Calu3 (cell line): ENCODE measurements around the gene SPHK1. TPM values are rescaled to one million over a fixed set of nuclear protein-coding genes. Genes with fewer than 3 reads are reported as not detected.

Experiments
- BruUV-seq: library from RNA; stranded (reverse); fragments of 400-500 nt; replicated peaks from 2 replicates; lab custom pipeline; 2021; lab: Mats Ljungman, UMichigan
- CTCF ChIA-PET: fragments of 300-600 bp; sonication (Branson Sonifier 250); formaldehyde crosslinking; loops from one replicate; lab custom pipeline; 2022; ENCODE audit warnings: antibody characterized with exemption; lab: Charles Lee
- DNase-seq: peaks from one replicate; pipeline ENCODE4 v3.0.0; 2022
- H3K27ac Mint-ChIP-seq: one replicate; pipeline ENCODE4 v1.8.0; 2022; ENCODE audit warnings: mixed read lengths; ENCODE audit not compliant: unreplicated experiment
- H3K27me3 Mint-ChIP-seq: one replicate; pipeline ENCODE4 v1.8.0; 2022; ENCODE audit warnings: mixed read lengths; ENCODE audit not compliant: unreplicated experiment
- H3K36me3 Mint-ChIP-seq: one replicate; pipeline ENCODE4 v1.8.0; 2022; ENCODE audit warnings: mild to moderate bottlenecking, moderate library complexity, mixed read lengths; ENCODE audit not compliant: insufficient read depth, unreplicated experiment
- H3K4me1 Mint-ChIP-seq: one replicate; pipeline ENCODE4 v1.8.0; 2022; ENCODE audit warnings: mild to moderate bottlenecking, low read depth, mixed read lengths; ENCODE audit not compliant: unreplicated experiment
- H3K4me3 Mint-ChIP-seq: one replicate; pipeline ENCODE4 v1.8.0; 2022; ENCODE audit warnings: mild to moderate bottlenecking, low read depth, moderate library complexity, mixed read lengths; ENCODE audit not compliant: unreplicated experiment
- H3K9me3 Mint-ChIP-seq: one replicate; pipeline ENCODE4 v1.8.0; 2022; ENCODE audit warnings: low read depth, mixed read lengths; ENCODE audit not compliant: unreplicated experiment
- CTCF ChIP-seq: fragments of 200-600 bp; IDR thresholded peaks from one replicate; pipeline ENCODE4 v1.8.0; 2022; ENCODE audit warnings: antibody characterized with exemption; ENCODE audit not compliant: unreplicated experiment
- intact Hi-C: fragments of 100-400 bp; cut with micrococcal nuclease; formaldehyde crosslinking; loops from one replicate; pipeline ENCODE4 v1.10.0; 2022; ENCODE audit not compliant: unreplicated experiment
- total RNA-seq: library from RNA; stranded (reverse); gene quantifications from 2 replicates; pipeline ENCODE4 v1.2.3, GENCODE V29; 2022

Gene SPHK1
- total RNA-seq, 1 experiment from 2014 or later = 1.5 TPM

- no peaks in the 10 kb centered on the region for H3K9me3 Mint-ChIP-seq
- peak; percentile 91 for TF ChIP-seq CTCF
- peaks cover 10% of the 10 kb centered on the region for H3K27me3 Mint-ChIP-seq
- intact Hi-C loops = no loop called here
- BruUV-seq = no TSS peak
- peak; percentile 89 for DNase-seq
- no peak overlapping the region for H3K27ac Mint-ChIP-seq
- CTCF ChIA-PET = interaction anchor here (0.8 to 2.6 kb wide), 7 partner anchors 12 to 72 kb away, joined by 3 to 11 read pairs (median 5); partner anchors contain the start of gene PRPSAP1
- peak overlapping the region; percentile 71 for H3K4me3 Mint-ChIP-seq
- no peaks in the 10 kb centered on the region for H3K4me1 Mint-ChIP-seq
- peaks cover 34% of the 10 kb centered on the region for H3K36me3 Mint-ChIP-seq
These were observed 1.7 kb downstream of the SPHK1 start for GRCh38 chr17:76385892-76386786.

GRCh38 chr17:76386966-76387765 is 2.8 kb downstream of the SPHK1 start:
- no TSS peak for BruUV-seq
- Mint-ChIP-seq H3K9me3 (no peaks in the 10 kb centered on the region), H3K27ac (no peak overlapping the region), H3K4me3 (no peak overlapping the region), H3K27me3 (peaks cover 10% of the 10 kb centered on the region), H3K36me3 (peaks cover 40% of the 10 kb centered on the region), H3K4me1 (no peaks in the 10 kb centered on the region)
- TF ChIP-seq CTCF = no peak
- no peak for DNase-seq
- intact Hi-C loops = no loop called here
- CTCF ChIA-PET = interaction anchor here (0.9 to 2.6 kb wide), 4 partner anchors 11 to 17 kb away, joined by 3 to 7 read pairs (median 3); no protein-coding TSS in a partner anchor

- H3K4me1 Mint-ChIP-seq = no peaks in the 10 kb centered on the region
- DNase-seq = no peak
- no TSS peak for BruUV-seq
- H3K36me3 Mint-ChIP-seq = peaks cover 33% of the 10 kb centered on the region
- no peak overlapping the region for H3K4me3 Mint-ChIP-seq
- CTCF ChIA-PET = no interaction called here
- intact Hi-C loops = no loop called here
- TF ChIP-seq CTCF = no peak
- H3K27ac Mint-ChIP-seq = no peak overlapping the region
- no peaks in the 10 kb centered on the region for H3K27me3 Mint-ChIP-seq
- no peaks in the 10 kb centered on the region for H3K9me3 Mint-ChIP-seq
These were observed 4.8 kb downstream of the SPHK1 start for GRCh38 chr17:76388966-76389888.

- BruUV-seq = no TSS peak
- intact Hi-C loops = no loop called here
- Mint-ChIP-seq H3K27me3 (no peaks in the 10 kb centered on the region), H3K36me3 (peaks cover 32% of the 10 kb centered on the region), H3K27ac (no peak overlapping the region), H3K4me1 (no peaks in the 10 kb centered on the region), H3K4me3 (no peak overlapping the region), H3K9me3 (no peaks in the 10 kb centered on the region)
- CTCF ChIA-PET = no interaction called here
- no peak for DNase-seq
- no peak for TF ChIP-seq CTCF
These were observed 5.6 kb downstream of the SPHK1 start for GRCh38 chr17:76390003-76390421.
